Endodermal cell (in vitro differentiated cells): ENCODE data around the gene HSF2BP. TPM values are rescaled to one million over a fixed set of nuclear protein-coding genes. Genes with fewer than 3 reads are reported as not detected.

ENCODE experiments used
- DNase-seq: peaks from one replicate; pipeline ENCODE4 v3.0.0-alpha.2; 2017
- H3K27ac ChIP-seq: 2 replicates; pipeline ENCODE4 v1.5.1; 2013; ENCODE audit warnings: mild to moderate bottlenecking, low read depth, low read length, moderate library complexity
- H3K27me3 ChIP-seq: 2 replicates; pipeline ENCODE4 v1.6.1; 2013; ENCODE audit warnings: mild to moderate bottlenecking, low read length, moderate library complexity; ENCODE audit not compliant: insufficient read depth, control insufficient read depth, poor library complexity, severe bottlenecking
- H3K36me3 ChIP-seq: 2 replicates; pipeline ENCODE4 v1.7.0; 2013; ENCODE audit warnings: mild to moderate bottlenecking, low read length, moderate library complexity; ENCODE audit not compliant: control insufficient read depth, insufficient read depth
- H3K4me1 ChIP-seq: one replicate; pipeline ENCODE4 v1.7.0; 2013; ENCODE audit warnings: low read length; ENCODE audit not compliant: control insufficient read depth, insufficient read depth
- H3K4me3 ChIP-seq: 2 replicates; pipeline ENCODE4 v1.5.1; 2013; ENCODE audit warnings: mild to moderate bottlenecking, low read length, moderate library complexity
- H3K9ac ChIP-seq: 2 replicates; pipeline ENCODE4 v1.6.1; 2013; ENCODE audit warnings: mild to moderate bottlenecking, low read length, moderate library complexity; ENCODE audit not compliant: poor library complexity, severe bottlenecking; ENCODE audit errors: extremely low read depth
- H3K9me3 ChIP-seq: 2 replicates; pipeline ENCODE4 v1.6.1; 2013; ENCODE audit warnings: mild to moderate bottlenecking, low read length, moderate library complexity; ENCODE audit not compliant: control insufficient read depth
- H3K27ac Mint-ChIP-seq: 2 replicates; pipeline ENCODE4 v1.8.0; 2020; ENCODE audit warnings: mixed read lengths
- H3K27me3 Mint-ChIP-seq: 2 replicates; pipeline ENCODE4 v1.8.0; 2021; ENCODE audit warnings: mild to moderate bottlenecking, mixed read lengths; ENCODE audit not compliant: insufficient read depth
- H3K36me3 Mint-ChIP-seq: 2 replicates; pipeline ENCODE4 v1.8.0; 2020; ENCODE audit warnings: low read depth, mixed read lengths
- H3K4me1 Mint-ChIP-seq: 2 replicates; pipeline ENCODE4 v1.8.0; 2020; ENCODE audit warnings: mixed read lengths
- H3K4me3 Mint-ChIP-seq: 2 replicates; pipeline ENCODE4 v1.8.0; 2020; ENCODE audit warnings: mild to moderate bottlenecking, moderate library complexity, mixed read lengths
- H3K9me3 Mint-ChIP-seq: 2 replicates; pipeline ENCODE4 v1.8.0; 2020; ENCODE audit warnings: mild to moderate bottlenecking, mixed read lengths
- CTCF ChIP-seq: fragments of 200-600 bp; sonication (generic); conservative IDR thresholded peaks from 2 replicates; pipeline ENCODE4 v1.5.0; 2021; ENCODE audit warnings: antibody characterized with exemption, mild to moderate bottlenecking
- WGBS, 2 experiments: methylation state at CpG; one replicate each; pipeline versions ENCODE4 v1.1.5 to v1.1.7; 2013; ENCODE audit warnings: missing lambda C conversion rate in 2 of 2, mixed read lengths in 1 of 2; ENCODE audit not compliant: insufficient coverage in 1 of 2, insufficient read length in 1 of 2; 5-methylcytosine and 5-hydroxymethylcytosine counted together
- total RNA-seq, 2 donors: library from RNA; stranded (reverse); fragmentation: NEBNext Ultra II Directional in 1 of 2; extraction: Animal tissue kit (Norgen Biotek cat#: 25700) in 1 of 2; gene quantifications; 2 replicates in 1 of 2; 3 replicates in 1 of 2; pipeline ENCODE4 v1.2.1, GENCODE V29; 2021

Gene HSF2BP
- total RNA-seq, 2 donors from 2014 or later: 1.7 to 1.9 TPM

- Histone ChIP-seq H3K27ac (no peak overlapping the region), H3K27me3 (no peaks in the 10 kb centered on the region), H3K4me1 (no peaks in the 10 kb centered on the region), H3K9ac (no peak overlapping the region), H3K36me3 (peaks cover 59% of the 10 kb centered on the region), H3K9me3 (no peaks in the 10 kb centered on the region), H3K4me3 (no peak overlapping the region)
- TF ChIP-seq CTCF: no peak
- WGBS, 2 experiments: 92 to 94% methylated on average over 5 to 7 of the region's 7 CpGs
- Mint-ChIP-seq H3K36me3 (peaks cover 64% of the 10 kb centered on the region), H3K27me3 (no peaks in the 10 kb centered on the region), H3K4me1 (no peaks in the 10 kb centered on the region), H3K4me3 (no peak overlapping the region), H3K9me3 (no peaks in the 10 kb centered on the region), H3K27ac (no peak overlapping the region)
- no peak for DNase-seq
Observed at GRCh38 chr21:43690346-43690745, 31.1 kb upstream of the HSF2BP start.

- Mint-ChIP-seq H3K36me3 (peaks cover 68% of the 10 kb centered on the region), H3K9me3 (no peaks in the 10 kb centered on the region), H3K27me3 (no peaks in the 10 kb centered on the region), H3K4me3 (no peak overlapping the region), H3K27ac (no peak overlapping the region), H3K4me1 (no peaks in the 10 kb centered on the region)
- 94 to 96% methylated on average over 24 to 32 of the region's 32 CpGs for WGBS, 2 experiments
- Histone ChIP-seq H3K27me3 (no peaks in the 10 kb centered on the region), H3K9me3 (no peaks in the 10 kb centered on the region), H3K4me1 (no peaks in the 10 kb centered on the region), H3K36me3 (peaks cover 59% of the 10 kb centered on the region), H3K27ac (no peak overlapping the region), H3K9ac (no peak overlapping the region), H3K4me3 (no peak overlapping the region)
- no peak for DNase-seq
- TF ChIP-seq CTCF: no peak
Observed at GRCh38 chr21:43689556-43690337, 30.5 kb upstream of the HSF2BP start.

GRCh38 chr21:43688906-43689305 is 29.6 kb upstream of the HSF2BP start:
- Histone ChIP-seq H3K36me3 (peaks cover 60% of the 10 kb centered on the region), H3K9ac (no peak overlapping the region)
- peaks cover 70% of the 10 kb centered on the region for H3K36me3 Mint-ChIP-seq

More at GRCh38 chr21:43688906-43689305, 29.6 kb upstream of the HSF2BP start:
- no peak overlapping the region for H3K4me3 ChIP-seq
- H3K27ac ChIP-seq: no peak overlapping the region
- no peaks in the 10 kb centered on the region for H3K27me3 Mint-ChIP-seq
- no peak for TF ChIP-seq CTCF
- DNase-seq: no peak
- no peak overlapping the region for H3K27ac Mint-ChIP-seq
- 95 to 96% methylated on average over 9 to 12 of the region's 12 CpGs for WGBS, 2 experiments
- H3K4me3 Mint-ChIP-seq: no peak overlapping the region
- H3K9me3 ChIP-seq: no peaks in the 10 kb centered on the region
- no peaks in the 10 kb centered on the region for H3K27me3 ChIP-seq
- H3K4me1 Mint-ChIP-seq: no peaks in the 10 kb centered on the region
- H3K9me3 Mint-ChIP-seq: no peaks in the 10 kb centered on the region
- H3K4me1 ChIP-seq: no peaks in the 10 kb centered on the region
